Ramos (cell line): ENCODE data around the gene GPR180.

Experiments
- in situ Hi-C: fragments of 300-500 bp; cut with MboI; formaldehyde crosslinking; loops from one replicate; pipeline ENCODE4 v1.14.3; 2022; ENCODE audit warnings: low sequenced_read_pairs; ENCODE audit not compliant: unreplicated experiment

Gene GPR180

GRCh38 chr13:94601446-94602431 lies at the start of gene GPR180:
Gene GPR180, plus strand, starts transcription at chr13:94601857. Its CDS starts 71 bp downstream, at chr13:94601928.
- in situ Hi-C loops = no loop called here

DNA sequence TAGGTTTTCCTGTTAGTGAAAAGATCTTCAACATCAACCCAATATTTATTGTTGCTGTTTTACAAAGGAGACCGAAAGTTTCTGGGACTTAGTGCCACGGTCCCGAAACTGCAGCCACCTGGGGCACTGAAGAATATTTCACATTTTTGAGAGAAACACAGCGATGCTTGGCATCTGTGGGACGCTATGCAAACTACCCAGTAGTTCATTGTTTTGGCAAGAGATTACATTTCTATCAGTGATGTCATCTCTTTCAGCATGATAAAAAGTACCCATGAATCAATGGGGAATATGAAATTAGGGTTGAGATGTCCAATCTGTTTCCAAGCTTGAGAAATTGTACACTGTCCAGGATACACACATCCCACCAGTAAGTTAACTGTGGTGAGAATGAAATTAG lies 49.6 kb upstream of the GPR180 start:
- in situ Hi-C loops = no loop called here

- in situ Hi-C loops = no loop called here
These were observed 47.9 kb upstream of the GPR180 start for GRCh38 chr13:94553766-94554165.

GRCh38 chr13:94556041-94556440 lies 45.6 kb upstream of the GPR180 start:
- in situ Hi-C loops = no loop called here

DNA sequence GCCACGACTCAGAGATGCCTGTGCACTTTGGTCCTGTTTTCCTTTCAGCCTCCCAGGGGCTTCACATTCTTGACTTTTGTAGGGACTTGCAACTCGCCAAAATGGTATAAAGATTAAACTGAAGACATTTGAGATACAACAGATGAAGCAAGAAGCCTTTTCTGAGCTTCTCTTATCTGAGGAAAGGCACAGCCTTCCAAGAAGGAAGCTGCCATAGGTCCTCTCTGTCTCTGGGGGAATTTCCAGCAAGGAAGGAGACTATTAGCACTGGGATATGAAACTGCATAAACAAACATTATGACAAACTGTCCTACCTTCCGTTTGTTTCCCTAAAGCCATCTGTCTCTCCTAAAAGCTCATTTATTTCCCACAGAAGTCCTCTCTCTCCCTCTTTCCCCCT lies 45.0 kb upstream of the GPR180 start:
- in situ Hi-C loops = no loop called here

- in situ Hi-C loops = no loop called here
These were observed 43.9 kb upstream of the GPR180 start for GRCh38 chr13:94557684-94558235.

- in situ Hi-C loops = no loop called here
These were observed 42.9 kb upstream of the GPR180 start for GRCh38 chr13:94558716-94559115.

DNA sequence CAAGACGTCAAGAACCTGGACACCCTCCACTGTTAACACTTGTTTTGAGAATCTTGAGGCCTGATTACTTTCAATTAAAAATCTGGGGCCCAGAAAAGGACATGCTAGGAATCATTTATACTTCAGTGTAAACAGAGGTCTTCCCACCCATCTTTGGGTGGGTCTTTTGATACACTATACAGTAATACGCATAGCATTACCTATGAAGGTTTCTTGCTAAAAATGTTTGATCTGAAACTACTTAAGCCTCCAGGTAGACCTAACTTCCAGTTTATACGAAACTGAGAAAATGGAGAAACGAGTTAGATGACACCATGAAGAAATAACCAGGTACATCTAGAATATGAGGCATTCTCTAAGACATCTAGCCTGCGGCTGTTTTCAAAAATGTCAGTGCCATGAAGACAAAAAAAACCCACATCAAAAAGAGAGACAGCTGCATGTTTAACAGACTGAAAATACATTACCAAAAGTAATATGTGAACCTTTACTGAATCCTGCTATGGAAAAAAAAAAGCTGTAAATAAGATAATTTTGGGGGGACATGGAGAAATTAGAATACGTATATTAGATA lies 42.3 kb upstream of the GPR180 start:
- in situ Hi-C loops = no loop called here

DNA sequence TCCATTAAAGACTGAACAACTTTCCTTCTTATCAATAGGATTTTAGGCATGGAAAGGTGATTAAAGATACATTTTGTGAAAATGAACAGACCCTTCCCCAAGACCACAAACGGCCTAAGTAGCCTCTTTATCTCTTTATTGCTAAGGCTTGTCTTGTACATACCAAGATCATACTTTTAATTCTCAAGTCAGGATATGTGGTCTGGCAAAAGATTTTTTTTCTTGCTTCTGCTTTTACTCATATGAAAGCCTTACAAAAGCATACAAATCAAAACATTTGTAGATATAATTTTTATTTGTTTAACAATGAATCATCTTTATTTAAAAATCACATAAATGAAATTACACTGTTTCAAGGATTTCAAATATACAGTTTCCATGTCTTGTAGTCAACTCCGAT lies 41.5 kb upstream of the GPR180 start:
- in situ Hi-C loops = no loop called here

- in situ Hi-C loops = no loop called here
These were observed 40.5 kb upstream of the GPR180 start for GRCh38 chr13:94561126-94561525.

DNA sequence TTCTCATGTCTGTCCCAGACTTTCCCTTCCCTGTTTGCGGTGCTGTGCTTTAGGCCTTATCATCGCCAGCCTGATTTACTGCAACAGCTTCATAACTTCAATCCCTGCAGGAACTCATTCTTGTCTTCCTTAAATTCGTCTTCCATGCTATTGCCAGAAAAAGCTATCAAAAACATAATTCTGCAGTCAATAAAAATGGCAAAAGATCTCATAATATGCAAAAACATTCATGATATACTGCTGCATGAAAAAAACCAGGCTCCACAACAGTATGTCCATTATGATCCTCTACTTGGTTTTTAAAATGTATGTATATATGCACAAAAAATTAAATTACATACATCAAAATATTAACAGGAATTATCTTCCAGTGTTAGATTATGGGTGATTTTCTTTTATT lies 34.1 kb upstream of the GPR180 start:
- in situ Hi-C loops = no loop called here

DNA sequence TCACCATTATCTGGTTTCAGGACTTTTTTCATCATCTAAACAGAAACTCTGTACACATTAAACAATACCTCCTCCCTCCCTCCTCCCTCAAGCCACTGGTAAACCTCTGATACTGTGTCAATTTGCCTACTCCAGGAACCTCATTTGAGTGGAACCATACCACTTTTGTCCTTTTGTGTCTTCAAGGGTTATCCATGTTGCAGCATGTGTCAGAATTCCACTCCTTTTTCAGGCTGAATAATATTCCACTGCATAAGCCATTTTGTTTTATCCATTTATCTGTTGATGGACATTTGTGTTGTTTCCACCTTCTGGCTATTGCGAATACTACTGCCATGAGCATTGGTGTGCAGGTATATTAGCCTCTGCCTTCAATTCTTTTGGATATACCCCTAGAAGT lies 33.2 kb upstream of the GPR180 start:
- in situ Hi-C loops = no loop called here

DNA sequence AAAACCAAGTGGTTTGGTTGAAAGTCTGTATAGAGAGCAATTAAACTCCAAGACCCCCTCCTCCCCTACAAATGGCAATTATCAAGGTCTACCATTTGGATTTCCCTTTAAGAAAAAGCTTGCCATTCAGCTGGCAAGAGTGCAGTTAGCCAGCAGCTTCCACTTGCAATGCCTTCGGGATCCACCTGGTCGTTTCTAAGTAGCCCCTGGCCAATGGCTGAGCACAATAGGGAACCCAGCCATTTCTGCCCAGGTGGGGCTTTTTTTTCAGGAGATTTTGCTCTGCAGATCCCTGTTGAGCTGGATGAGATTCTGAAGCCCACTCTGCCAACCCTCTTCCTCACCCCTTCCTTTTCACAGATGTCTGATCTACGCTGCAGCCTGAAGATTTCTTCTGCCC lies 32.0 kb upstream of the GPR180 start:
- in situ Hi-C loops = no loop called here

GRCh38 chr13:94579063-94579462 lies 22.6 kb upstream of the GPR180 start:
- in situ Hi-C loops = loop anchor here (25.0 kb wide), 1 partner anchor 1108 kb away; the partner anchor contains the start of gene DNAJC3

- in situ Hi-C loops = loop anchor here (25.0 kb wide), 1 partner anchor 1103 kb away; the partner anchor contains the start of gene DNAJC3
These were observed 17.7 kb upstream of the GPR180 start for GRCh38 chr13:94583926-94584325.

GRCh38 chr13:94585543-94586101 lies 16.0 kb upstream of the GPR180 start:
- in situ Hi-C loops = loop anchor here (25.0 kb wide), 1 partner anchor 1102 kb away; the partner anchor contains the start of gene DNAJC3

DNA sequence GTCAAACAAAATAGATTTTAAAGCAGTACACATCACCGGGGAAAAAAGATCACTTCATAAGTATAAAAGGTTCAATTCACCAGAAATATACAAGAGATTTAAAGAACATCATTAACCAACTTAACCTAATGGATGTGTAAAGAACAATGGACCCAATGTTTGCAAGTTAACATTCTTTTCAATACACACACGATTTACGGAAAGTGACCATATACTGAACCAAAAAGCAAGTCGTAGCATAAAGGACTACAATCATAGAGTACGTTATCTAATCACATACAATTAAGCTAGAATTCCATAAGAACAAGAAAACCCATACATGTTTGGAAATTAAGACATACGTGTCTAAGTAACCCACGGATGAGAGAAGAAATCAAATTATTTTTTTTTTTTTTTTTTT lies 15.3 kb upstream of the GPR180 start:
- in situ Hi-C loops = loop anchor here (25.0 kb wide), 1 partner anchor 1101 kb away; the partner anchor contains the start of gene DNAJC3

- in situ Hi-C loops = loop anchor here (25.0 kb wide), 1 partner anchor 1099 kb away; the partner anchor contains the start of gene DNAJC3
These were observed 13.1 kb upstream of the GPR180 start for GRCh38 chr13:94588541-94588940.

GRCh38 chr13:94590744-94591143 lies 10.9 kb upstream of the GPR180 start:
- in situ Hi-C loops = loop anchor here (25.0 kb wide), 1 partner anchor 1097 kb away; the partner anchor contains the start of gene DNAJC3
